GM21381 (cell line): ENCODE results near the gene RTTN.

Experiments used
- ATAC-seq: cut with Tn5 transposase; IDR thresholded peaks from one replicate; pipeline ENCODE4 v1.9.1; 2021; ENCODE audit warnings: mild to moderate bottlenecking, moderate library complexity; ENCODE audit not compliant: unreplicated experiment

Gene RTTN

DNA sequence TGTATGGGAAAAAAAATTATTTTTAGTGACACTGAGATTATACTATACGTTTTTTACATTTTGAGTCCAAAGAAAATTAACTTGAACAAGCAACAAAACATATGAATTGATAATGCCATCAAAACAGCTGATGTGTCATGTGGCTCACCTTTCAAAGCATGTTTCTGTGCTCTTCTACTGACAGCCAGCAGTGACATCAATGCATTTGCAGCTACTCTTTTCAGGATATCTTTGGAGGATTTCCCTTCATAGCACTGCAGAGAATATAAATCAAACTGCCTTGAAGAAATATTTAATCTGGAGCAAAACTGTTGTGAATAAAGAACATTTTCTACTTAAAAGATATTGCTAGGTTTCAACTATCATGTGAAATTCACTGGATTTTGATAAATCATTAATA lies 174.8 kb downstream of the RTTN start:
- no peak for ATAC-seq

DNA sequence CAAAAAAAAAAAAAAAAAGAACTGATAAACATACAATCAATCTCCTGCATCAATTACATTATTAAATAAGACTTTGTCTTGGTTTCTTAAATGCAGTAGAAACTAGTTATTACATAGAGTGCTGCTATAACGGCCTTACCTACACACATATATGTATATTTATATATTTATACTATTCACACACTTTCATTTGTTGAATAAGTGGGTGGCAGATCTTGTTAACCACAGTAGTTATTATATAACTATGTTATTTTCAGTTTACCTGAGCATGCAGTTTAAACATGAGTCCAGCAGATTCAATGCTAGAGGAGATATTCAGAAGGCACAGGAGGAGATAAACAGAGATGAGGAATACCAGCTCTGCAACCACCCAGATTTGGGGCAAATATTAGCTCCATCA lies 176.3 kb downstream of the RTTN start:
- ATAC-seq = peak; percentile 61

DNA sequence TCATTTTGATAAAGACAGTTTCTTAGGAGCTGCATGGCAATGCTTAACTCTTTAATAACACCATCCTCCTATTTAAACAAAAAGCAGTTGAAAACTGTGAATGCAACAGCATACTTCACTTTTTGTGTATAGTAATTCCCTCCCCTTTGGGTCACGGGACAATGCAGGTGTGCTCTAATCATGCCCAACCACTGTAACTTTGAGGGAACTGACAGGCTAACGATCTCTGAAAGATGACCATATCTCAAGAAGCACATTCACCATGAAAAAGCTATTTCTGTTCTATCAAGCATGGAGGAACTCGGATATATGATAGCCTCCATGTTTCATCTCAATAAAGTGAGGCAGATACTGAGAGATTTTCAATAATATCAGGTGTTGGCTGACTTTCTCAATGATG lies 176.8 kb downstream of the RTTN start:
- peak; percentile 77 for ATAC-seq

DNA sequence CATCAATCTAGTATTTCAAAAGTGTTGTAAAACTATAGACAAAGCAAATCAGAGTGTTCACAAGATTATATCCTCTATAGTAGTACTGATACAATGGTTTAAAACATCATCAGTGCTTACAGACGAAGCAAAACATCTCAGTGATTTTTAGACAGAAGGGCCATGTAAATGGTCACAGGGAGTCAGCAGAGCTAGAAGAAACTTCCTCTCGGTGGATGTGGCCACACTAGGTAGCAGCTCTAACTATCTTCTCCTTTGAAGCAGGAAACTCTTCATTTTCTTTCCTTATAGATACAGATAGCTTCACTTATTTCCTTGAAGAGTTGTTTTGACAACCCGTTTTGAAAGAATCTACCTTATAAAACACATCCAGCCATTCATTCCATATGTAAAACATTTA lies 177.4 kb downstream of the RTTN start:
- peak; percentile 35 for ATAC-seq

DNA sequence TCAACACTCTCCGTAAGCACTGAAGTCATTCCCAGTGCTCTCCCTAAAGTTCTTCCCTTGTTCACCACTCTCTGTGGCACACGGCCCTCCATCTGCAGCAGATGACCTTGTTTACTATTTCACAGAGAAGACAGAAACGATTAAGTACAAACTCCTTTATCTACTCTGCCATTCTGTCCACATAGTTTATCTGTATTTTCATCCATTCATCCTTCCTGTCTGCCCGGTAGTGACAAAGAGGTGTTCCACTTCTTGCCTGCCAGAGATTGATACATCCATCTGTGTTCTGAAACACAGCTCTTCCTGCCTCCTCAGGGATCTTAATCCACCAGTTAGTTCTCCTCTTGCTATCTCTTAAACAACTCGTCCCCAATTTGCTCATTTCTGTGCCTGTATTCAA lies 179.9 kb downstream of the RTTN start:
- ATAC-seq = no peak

DNA sequence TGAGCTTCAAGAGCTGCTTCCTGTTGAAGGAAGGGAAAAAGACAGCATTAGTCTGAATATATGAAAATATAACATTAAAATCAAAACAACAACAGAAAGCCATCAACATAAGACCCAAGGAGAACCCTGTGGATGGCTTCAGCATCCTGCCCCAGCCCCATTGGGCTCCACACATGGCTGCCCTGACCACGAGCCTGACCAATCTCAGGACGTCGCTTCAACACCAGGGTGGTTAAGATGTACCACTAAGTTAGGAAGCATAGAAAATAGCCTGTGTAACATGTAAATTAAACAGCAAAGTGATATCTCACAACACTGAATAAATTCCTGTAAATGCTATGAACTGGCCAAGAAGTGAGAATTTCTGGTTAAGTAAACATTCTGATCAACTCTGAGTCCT lies 180.7 kb downstream of the RTTN start:
- ATAC-seq = peak; percentile 38

DNA sequence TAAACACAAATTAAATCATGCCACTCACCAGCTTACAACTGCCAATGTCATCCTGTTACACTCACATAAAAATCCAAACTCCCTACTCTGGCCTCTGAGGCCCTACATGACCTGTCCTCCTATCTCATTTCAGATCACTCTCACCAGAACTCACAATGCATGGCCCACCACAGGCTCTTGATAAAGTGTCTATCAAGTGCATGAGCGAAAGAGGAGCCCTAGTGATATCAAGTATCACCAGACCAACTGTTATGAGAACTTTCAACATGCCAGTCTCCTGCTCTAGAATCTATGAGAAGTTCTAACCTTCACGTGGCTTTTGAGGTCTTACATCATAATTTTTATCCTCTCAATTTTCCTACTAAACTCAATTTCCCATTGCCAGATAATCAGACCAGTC lies 181.4 kb downstream of the RTTN start:
- no peak for ATAC-seq

DNA sequence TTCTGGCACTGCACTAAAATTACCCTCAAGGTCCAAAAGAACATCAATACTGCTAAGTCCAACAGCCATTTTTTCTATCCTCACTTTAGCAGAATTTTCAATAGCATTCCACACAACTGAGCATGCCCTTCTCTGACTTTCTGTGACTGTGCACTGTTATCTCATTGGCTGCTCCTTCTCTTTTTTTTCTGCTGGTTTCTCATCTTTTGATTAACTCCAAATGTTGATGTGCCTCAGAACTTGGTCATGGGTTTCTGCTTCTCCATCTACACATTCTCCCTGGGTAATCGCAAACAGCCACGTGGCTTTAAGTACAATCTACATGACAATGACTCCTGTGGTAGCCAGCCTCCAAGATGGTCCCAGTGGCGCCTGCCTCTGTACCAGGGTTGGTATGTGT lies 182.9 kb downstream of the RTTN start:
- no peak for ATAC-seq

DNA sequence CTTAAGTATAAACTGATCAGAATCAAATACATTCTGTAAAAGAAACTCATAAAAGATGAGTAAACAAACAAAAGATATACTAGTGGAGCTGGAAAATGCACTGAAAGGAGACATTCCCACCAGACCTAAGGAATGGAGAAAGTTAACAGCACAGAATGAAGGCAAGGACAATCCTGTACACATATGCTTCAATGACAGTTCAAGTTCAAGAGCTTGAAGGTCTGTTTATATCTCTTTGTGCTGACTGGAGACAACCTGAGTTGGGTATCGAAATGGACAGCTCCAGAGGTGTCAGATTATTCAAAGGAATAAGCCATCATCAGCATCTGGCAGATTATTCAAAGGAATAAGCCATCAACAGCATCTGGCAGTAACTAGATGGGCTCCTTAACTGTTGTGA lies 184.0 kb downstream of the RTTN start:
- no peak for ATAC-seq

DNA sequence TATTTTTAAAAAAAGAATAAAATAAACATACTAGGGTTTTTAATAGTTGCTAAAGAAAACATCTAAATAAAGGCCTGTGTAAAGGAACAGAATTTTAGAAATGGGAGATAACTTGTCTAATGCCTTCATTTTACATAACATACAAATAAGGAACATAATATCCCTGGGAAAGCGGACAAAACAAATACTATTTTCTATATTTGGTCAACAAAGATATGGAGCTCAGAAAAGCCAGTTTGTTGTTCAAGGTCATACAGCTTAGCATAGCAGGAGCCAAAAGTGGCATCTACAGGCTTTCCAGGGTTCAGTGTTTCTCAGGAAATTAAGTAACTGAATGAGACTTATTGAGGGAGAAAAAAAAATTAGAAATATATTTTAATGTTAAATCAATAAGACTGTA lies 184.4 kb downstream of the RTTN start:
- ATAC-seq = no peak

DNA sequence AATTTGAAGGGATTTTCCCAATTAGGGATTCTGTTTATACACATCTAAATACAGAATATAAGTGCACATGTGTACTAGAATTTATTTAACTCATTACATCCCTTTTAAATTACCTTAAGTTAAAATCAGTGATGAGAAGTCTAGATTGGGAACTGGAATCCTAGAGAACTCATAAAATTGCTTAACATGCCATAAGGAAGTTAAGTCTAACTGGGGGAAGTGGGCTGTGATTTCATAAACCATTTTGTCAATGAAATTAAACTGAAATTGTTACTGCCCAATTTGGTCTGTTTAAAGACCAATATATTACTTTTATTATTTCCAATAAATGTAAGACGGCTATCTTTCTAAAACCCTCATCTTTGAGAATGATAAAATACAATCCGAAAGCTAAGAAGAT lies 185.5 kb downstream of the RTTN start:
- ATAC-seq = no peak

DNA sequence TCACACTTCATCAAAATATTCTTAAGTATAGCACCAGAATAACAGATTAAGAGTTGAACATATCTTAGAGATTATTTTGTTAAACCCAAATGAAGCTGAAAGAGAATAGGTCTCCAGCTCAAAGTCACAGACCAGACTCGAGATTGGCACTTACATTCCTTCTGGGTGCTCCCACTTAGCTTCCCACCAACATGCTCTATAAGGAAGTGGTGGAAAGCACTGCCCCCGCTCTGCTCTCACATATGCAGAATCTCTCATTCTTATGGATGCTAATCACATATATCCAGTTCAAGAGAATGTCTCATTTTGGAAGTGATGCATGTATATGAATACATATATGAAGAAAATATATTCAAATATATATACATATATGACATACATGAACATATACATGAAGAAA lies 186.4 kb downstream of the RTTN start:
- no peak for ATAC-seq

DNA sequence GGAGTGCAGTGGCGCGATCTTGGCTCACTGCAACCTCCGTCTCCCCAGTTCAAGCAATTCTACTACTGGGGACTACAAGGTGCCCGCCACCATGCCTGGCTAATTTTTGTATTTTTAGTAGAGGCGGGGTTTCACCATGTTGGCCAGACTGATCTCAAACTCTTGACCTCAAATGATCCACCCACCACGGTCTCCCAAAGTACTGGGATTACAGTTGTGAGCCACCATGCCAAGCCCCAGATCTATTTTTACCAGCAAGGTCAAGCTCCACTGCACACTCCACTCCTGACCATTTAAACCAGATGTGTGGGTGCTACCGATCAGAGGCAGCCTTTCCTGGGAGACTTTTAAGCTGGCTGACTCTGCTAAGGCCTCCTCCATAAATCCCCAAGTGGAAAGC lies 190.4 kb downstream of the RTTN start:
- no peak for ATAC-seq

DNA sequence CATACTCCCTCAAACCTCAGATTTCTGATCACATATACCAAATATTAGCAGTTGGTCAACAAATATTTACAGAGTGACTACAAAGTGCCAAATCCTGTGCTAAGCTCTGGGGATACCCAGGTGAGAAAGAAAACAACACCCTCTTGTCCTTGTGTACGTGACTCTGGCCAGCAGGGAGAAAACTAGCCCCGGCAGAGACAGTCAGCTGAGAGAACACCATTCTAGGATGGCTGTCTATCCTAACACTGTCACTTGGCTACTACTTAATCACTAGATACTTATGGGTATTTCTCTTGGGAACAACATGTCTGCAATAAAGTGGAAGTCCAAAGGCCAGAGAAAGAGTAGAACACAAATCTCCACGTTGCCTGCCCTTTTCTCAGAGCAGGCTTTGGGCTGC lies 199.9 kb downstream of the RTTN start:
- ATAC-seq = no peak

DNA sequence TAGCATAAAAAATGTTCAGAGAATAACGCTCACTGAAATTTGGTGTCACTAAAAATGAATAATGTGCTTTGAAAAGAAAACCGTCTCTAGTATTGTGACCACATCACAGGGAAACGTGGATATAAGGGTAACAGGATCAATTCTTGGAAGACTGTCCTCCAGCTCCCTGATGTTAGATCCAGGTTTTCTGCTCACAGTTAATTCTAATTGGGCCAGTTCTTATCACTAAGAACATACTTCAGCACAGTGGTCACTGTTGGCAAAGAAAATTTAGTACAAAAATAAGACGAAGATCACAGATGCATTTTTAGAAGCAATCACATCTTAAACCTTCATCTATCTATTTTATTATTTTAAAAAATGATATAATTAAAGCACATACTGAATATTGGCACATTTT lies 200.8 kb downstream of the RTTN start:
- no peak for ATAC-seq

DNA sequence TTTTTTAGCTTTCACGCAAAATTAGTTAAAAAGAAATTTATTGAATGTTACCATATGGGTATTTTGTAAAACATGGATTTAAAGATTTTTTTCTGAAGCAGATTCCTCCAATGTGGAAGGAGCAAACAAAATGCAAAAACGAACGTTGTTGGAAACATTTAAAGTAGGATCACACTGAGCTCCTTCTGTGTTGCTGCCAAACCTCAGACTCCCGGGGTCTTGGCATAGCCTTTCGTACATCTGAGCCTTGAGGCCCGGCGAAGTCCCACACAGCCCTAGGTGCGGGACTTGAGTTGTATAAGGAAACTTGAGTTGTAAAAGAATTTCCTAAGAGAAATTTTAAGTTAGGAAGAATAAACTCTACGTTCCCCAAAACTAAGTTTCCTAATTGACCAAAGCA lies 205.8 kb downstream of the RTTN start:
- no peak for ATAC-seq

DNA sequence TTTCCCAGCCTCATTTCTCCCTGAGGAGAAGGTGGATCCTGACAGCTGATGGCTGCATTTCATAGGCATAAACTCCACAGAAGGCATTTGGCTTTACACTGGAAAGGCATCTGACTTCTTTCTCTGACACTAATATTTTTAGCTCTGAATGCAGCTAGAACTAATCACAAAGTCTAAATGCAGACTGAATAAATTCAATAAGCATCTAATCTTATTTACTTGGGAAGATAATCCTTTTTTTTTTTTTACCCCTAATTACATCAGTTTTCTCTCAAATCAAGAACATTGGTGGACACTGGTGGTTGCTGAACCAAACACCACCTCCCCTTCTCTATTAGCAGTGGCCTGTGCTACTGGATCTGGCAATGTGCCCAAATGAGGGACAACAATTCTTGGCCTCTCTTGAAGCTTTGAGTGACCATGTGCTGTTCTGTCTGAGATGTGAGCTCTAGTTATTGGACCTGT lies 206.9 kb downstream of the RTTN start:
- ATAC-seq = no peak

DNA sequence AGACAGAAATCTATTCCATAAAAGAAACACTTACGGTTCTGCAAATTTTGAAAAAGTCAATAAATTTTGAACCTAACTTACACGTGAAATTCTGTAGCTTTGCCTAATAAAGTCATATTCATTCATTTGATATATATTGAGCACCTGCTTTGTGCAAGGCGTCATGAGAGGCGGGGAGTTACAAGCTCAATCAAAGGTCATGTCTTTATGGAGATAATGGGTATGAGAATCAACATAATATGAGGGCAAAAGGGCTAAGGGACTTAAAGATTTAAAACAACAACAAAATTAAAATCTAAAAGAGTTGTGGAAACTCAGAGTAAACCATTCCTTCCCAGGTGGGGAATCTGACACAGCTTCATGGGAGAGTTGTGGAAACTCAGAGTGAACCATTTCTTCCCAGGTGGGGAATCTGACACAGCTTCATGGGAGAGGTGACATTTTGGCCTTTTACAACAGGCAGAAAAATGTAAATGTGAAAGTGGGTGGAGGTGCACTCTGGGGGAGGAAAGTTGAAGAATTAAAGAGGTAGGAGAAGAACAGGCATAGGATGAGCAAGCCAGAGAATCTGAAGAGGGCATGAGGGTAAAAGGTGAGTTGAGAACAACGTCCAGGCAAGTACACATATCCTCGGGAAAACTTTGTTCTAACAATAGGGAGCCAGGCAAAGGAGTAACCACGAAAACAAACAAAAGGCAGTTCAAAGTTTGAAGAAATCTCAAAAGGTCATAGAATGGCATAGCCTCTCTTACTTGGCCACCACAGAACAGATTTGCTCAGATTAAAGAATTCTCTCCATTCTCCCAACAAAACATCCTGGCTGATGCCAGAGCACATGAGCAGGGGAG lies 208.3 kb downstream of the RTTN start:
- no peak for ATAC-seq

DNA sequence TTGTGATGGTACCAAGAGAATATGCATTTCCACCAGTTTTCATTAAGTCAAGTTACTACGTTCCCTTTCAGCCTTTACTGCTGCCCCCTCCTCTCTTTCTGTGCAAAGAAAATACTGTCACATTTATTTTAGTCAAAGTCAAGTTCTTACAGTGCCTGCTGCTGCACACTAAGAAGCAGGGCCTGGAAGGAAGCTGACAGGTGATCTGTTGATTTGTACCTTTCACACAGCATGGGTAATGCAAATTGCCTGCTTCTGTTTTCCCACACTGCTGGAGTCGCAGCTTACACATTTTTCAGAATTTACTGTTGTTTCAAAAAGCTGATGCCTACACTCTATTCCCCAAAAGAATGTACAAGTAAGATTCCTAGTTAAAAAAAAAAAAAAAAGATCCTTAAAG lies 209.1 kb downstream of the RTTN start:
- ATAC-seq = no peak

DNA sequence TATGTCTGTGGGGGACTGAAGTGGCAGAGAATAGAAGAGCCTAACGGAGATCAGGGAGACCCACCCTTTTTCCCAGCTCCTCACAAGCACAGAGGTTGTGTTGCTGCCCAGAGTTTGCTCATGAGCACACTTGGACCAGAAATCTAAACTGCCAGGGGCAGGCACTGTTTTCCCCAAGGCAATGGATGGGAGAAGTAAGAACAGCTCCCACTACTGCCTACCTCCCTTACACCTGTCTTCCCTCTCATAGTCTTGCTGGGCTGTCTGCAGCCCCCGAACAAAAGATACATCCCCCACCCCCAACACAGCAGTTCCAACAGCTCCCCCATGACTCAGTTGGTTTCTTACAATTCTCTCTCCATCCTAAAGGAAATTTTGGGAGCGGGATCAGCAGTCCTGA lies 209.7 kb downstream of the RTTN start:
- ATAC-seq = no peak

DNA sequence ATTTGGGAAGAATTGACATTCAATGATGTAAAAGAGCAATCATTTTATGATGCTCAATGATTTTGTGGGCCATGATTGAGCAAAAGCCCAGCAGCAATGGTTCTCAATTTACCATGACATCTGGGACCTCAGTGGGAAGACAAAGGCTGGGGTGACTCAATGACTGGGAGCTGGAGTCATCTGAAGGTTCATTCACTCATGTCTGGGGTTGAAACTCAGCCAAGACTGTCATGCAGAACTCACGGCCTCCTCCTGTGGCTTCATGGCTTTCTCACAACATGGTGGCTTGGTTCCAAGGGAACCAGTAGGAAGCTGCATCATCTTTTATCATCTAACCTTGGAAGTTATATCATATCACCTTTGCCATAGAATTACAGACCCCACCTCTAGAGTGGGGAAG lies 212.7 kb downstream of the RTTN start:
- no peak for ATAC-seq

DNA sequence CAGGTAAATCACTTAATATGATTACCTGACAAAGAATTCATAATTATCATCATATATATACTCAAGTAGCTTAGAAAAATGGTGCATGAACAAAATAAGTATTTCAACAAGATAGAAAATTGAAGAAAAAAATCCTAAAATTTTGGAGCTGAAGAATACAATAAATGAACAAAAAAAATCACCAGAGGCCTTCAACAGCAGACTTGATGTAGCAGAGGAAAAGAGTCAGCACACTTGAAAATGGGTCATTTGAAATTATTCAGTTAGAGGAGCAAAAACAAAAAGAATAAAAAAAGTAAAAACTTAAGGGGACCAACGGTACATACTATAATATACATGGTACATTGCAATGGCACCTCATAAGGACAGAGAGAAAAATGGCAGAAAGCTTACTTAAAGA lies 217.6 kb downstream of the RTTN start:
- no peak for ATAC-seq

DNA sequence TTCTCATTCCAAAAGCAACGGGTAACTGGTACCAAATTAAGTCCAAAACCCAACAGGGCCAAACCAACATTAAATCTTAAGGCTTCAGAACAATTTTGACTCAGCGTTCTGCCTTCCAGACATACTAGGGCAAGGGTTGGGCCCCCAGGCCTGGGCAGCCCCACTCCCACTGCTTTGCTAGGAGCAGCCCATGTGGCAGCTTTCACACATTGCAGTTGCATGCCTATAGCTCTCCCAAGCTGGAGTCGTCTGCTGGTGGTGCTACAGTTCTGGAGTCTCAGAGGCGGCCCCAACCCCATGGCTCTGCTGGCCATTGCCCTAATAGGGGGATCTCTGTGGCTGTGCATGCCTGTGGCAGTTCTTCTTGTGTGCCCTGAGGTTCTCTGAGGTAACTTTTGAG lies 220.2 kb downstream of the RTTN start:
- no peak for ATAC-seq
